Measurements from ENCODE around the gene FLT3LG. TPM values are rescaled to one million over a fixed set of nuclear protein-coding genes. Genes with fewer than 3 reads are reported as not detected.
A peak's percentile ranks its signal among the peaks of the same experiment; 100 is the strongest.

Gene FLT3LG
- total RNA-seq, 2 experiments from 2014 or later = 8.2 to 8.4 TPM

GRCh38 chr19:49491804-49492572 is 18.0 kb downstream of the FLT3LG start:
- Histone ChIP-seq H3K36me3 (ENCODE audit: insufficient read depth, low read length) (peaks cover 68% of the 10 kb centered on the region), H3K4me2 (ENCODE audit: low read length) (peak overlapping the region; percentile 9; the same call in 1 of the 2 replicates), H3K9me2 (ENCODE audit: insufficient read depth, low read length) (no peaks in the 10 kb centered on the region), H3K4me1 (ENCODE audit: insufficient read depth, low read length, poor library complexity, severe bottlenecking) (peaks cover 51% of the 10 kb centered on the region), H3K27ac (ENCODE audit: low read depth, low read length, poor library complexity, severe bottlenecking) (peak overlapping the region; percentile 94), H2AFZ (ENCODE audit: low read length) (no peak overlapping the region), H3K79me2 (ENCODE audit: insufficient read depth, low read depth, low read length) (peaks cover 42% of the 10 kb centered on the region), H3K4me3 (ENCODE audit: low read depth, low read length, poor library complexity, severe bottlenecking) (no peak overlapping the region), H4K20me1 (ENCODE audit: insufficient read depth, low read length) (peaks cover 12% of the 10 kb centered on the region; the same call in 1 of the 2 replicates), H3K9me3 (ENCODE audit: low read length) (no peaks in the 10 kb centered on the region)
- intact Hi-C loops (cut with micrococcal nuclease; ENCODE audit: unreplicated experiment) = loop anchor here (10.0 kb wide), 2 partner anchors 273 to 857 kb away; partner anchors contain the start of genes AP2A1, DBP and TSKS
- DNase-seq (ENCODE audit: low spot score) = no peak
- CTCF ChIA-PET (ENCODE audit: unreplicated experiment) = no interaction called here
- BruUV-seq (replicated peaks) = TSS peak; percentile 41
- TF ChIP-seq EZH2phosphoT487 (IDR thresholded peaks at IDR 0.05; ENCODE audit: borderline replicate concordance, low read depth, low read length) = no peak
- TF ChIP-seq CTCF (conservative IDR thresholded peaks at IDR 0.05; ENCODE audit: low read length) = no peak
- POLR2A ChIA-PET = no interaction called here

GRCh38 chr19:49492573-49493405 is 18.8 kb downstream of the FLT3LG start:
- peaks cover 73% of the 10 kb centered on the region for H3K36me3 ChIP-seq (ENCODE audit: insufficient read depth, low read length)
- H3K4me1 ChIP-seq (ENCODE audit: insufficient read depth, low read length, poor library complexity, severe bottlenecking) = peaks cover 55% of the 10 kb centered on the region
- TF ChIP-seq EZH2phosphoT487 (IDR thresholded peaks at IDR 0.05; ENCODE audit: borderline replicate concordance, low read depth, low read length) = no peak
- TF ChIP-seq CTCF (conservative IDR thresholded peaks at IDR 0.05; ENCODE audit: low read length) = no peak
- CTCF ChIA-PET (ENCODE audit: unreplicated experiment) = no interaction called here
- H3K4me3 ChIP-seq (ENCODE audit: low read depth, low read length, poor library complexity, severe bottlenecking) = no peak overlapping the region
- peaks cover 15% of the 10 kb centered on the region for H4K20me1 ChIP-seq (ENCODE audit: insufficient read depth, low read length)
- H3K4me2 ChIP-seq (ENCODE audit: low read length) = peak overlapping the region; percentile 9; the same call in 1 of the 2 replicates
- H3K79me2 ChIP-seq (ENCODE audit: insufficient read depth, low read depth, low read length) = peaks cover 46% of the 10 kb centered on the region
- intact Hi-C loops (cut with micrococcal nuclease; ENCODE audit: unreplicated experiment) = loop anchor here (10.0 kb wide), 2 partner anchors 272 to 858 kb away; partner anchors contain the start of genes AP2A1, DBP and TSKS
- H3K9me3 ChIP-seq (ENCODE audit: low read length) = no peaks in the 10 kb centered on the region
- BruUV-seq (replicated peaks) = no TSS peak
- POLR2A ChIA-PET = no interaction called here
- peak; percentile 44 for DNase-seq (ENCODE audit: low spot score)
- no peaks in the 10 kb centered on the region for H3K9me2 ChIP-seq (ENCODE audit: insufficient read depth, low read length)
- H2AFZ ChIP-seq (ENCODE audit: low read length) = no peak overlapping the region
- H3K27ac ChIP-seq (ENCODE audit: low read depth, low read length, poor library complexity, severe bottlenecking) = peak overlapping the region; percentile 94

Measured in OCI-LY7 (cell line).